ENCODE data around the gene VAMP5.

DNA sequence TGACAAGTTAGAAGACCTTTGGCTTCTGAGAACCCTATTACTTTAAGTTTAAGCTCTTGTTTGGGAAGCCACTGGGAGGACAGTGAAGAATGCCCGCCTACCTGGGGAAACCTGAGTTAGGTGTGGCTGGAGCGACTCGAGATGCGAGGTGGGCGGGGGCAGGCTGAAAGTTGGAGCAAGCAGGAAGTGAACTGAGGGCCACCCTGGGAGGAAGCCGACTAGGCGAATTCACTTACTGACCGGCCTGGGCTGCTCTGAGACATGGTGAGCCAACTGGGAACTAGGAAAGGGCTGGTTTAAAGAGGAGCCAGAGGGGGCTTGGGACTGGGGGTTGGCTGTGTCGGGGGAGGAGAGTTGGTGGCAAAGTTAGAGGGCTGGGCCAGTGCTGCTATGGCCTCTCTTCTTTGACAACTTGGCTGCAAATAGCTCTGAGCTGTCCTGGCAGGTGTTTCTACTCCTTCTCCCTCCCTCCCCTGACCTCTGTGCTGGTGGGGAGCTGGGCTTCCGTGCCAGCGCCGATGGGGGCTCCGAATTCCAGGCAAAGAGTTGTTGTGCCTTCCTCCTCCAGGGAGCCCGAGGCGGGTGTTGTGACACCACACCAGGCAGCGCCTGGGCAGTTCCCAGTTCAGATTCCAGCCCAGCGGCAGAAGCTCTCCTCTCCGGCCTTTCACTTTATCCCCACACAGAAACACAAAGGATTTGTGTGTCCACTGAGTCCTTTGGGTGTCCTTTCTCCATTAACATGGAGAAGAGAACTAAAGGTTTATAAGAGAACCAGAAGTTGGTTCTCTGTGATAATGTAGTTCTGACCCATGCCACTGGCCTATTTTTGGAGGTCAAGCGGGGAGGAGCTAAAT, 6.6 kb upstream of the VAMP5 start, which contains the start of gene VAMP8:
- peak in 1 of 2 donors; percentile 63 for TF ChIP-seq POLR2AphosphoS5 (IDR thresholded peaks at IDR 0.05)
- no peak for TF ChIP-seq EP300 (IDR thresholded peaks at IDR 0.05)
- TF ChIP-seq, protein P1, sequence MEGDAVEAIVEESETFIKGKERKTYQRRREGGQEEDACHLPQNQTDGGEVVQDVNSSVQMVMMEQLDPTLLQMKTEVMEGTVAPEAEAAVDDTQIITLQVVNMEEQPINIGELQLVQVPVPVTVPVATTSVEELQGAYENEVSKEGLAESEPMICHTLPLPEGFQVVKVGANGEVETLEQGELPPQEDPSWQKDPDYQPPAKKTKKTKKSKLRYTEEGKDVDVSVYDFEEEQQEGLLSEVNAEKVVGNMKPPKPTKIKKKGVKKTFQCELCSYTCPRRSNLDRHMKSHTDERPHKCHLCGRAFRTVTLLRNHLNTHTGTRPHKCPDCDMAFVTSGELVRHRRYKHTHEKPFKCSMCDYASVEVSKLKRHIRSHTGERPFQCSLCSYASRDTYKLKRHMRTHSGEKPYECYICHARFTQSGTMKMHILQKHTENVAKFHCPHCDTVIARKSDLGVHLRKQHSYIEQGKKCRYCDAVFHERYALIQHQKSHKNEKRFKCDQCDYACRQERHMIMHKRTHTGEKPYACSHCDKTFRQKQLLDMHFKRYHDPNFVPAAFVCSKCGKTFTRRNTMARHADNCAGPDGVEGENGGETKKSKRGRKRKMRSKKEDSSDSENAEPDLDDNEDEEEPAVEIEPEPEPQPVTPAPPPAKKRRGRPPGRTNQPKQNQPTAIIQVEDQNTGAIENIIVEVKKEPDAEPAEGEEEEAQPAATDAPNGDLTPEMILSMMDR (IDR thresholded peaks at IDR 0.05), result no peak
